SU-DHL-6 (cell line): ENCODE data around the gene LTBP4.

Experiments used
- EZH2phosphoT487 ChIP-seq: fragments of 200-600 bp; sonication (generic), shearing (Covaris generic); conservative IDR thresholded peaks from 2 replicates; pipeline ENCODE4 v1.6.1; 2018; ENCODE audit warnings: mild to moderate bottlenecking, antibody characterized with exemption, low read length, moderate library complexity, mixed read lengths
- TF ChIP-seq, protein P1 (sequence below): fragments of 200-600 bp; sonication (generic); IDR thresholded peaks from one replicate; pipeline ENCODE4 v1.5.1; 2017; ENCODE audit warnings: antibody characterized with exemption, mild to moderate bottlenecking, low read length, moderate library complexity; ENCODE audit not compliant: insufficient read depth, poor library complexity, severe bottlenecking

DNA sequence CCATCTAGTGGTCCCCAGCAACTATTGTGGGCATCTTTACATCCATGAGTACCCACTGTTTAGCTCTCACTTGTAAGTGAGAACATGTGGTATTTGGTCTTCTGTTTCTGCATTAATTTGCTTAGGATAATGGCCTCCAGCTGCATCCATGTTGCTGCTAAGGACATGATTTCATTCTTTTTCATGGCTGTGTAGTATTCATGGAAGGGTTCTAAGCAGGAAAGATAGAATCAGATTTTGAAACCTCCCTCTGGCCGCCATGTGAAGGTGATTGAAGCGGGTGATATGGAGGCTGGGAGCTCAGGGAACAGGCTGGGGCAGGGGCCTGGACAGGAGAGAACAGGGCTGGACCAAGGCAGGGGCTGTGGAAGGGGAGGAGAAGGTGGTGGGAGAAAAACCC is 20.1 kb downstream of the LTBP4 start:
- TF ChIP-seq, protein P1, sequence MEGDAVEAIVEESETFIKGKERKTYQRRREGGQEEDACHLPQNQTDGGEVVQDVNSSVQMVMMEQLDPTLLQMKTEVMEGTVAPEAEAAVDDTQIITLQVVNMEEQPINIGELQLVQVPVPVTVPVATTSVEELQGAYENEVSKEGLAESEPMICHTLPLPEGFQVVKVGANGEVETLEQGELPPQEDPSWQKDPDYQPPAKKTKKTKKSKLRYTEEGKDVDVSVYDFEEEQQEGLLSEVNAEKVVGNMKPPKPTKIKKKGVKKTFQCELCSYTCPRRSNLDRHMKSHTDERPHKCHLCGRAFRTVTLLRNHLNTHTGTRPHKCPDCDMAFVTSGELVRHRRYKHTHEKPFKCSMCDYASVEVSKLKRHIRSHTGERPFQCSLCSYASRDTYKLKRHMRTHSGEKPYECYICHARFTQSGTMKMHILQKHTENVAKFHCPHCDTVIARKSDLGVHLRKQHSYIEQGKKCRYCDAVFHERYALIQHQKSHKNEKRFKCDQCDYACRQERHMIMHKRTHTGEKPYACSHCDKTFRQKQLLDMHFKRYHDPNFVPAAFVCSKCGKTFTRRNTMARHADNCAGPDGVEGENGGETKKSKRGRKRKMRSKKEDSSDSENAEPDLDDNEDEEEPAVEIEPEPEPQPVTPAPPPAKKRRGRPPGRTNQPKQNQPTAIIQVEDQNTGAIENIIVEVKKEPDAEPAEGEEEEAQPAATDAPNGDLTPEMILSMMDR = no peak
- TF ChIP-seq EZH2phosphoT487 = no peak
